GM21786 (cell line): ENCODE data around the gene ALPG.
"Not testable (repeated sequence)": the region's sequence is repeated elsewhere in the genome, so short reads cannot be mapped to it uniquely, and the experiment has no call there.

Experiments used
- ATAC-seq: cut with Tn5 transposase; IDR thresholded peaks from one replicate; pipeline ENCODE4 v1.9.1; 2021; ENCODE audit not compliant: unreplicated experiment

The ALPG gene

GRCh38 chr2:232418466-232419244 is 12.0 kb downstream of the ALPG start:
- ATAC-seq, result no peak

DNA sequence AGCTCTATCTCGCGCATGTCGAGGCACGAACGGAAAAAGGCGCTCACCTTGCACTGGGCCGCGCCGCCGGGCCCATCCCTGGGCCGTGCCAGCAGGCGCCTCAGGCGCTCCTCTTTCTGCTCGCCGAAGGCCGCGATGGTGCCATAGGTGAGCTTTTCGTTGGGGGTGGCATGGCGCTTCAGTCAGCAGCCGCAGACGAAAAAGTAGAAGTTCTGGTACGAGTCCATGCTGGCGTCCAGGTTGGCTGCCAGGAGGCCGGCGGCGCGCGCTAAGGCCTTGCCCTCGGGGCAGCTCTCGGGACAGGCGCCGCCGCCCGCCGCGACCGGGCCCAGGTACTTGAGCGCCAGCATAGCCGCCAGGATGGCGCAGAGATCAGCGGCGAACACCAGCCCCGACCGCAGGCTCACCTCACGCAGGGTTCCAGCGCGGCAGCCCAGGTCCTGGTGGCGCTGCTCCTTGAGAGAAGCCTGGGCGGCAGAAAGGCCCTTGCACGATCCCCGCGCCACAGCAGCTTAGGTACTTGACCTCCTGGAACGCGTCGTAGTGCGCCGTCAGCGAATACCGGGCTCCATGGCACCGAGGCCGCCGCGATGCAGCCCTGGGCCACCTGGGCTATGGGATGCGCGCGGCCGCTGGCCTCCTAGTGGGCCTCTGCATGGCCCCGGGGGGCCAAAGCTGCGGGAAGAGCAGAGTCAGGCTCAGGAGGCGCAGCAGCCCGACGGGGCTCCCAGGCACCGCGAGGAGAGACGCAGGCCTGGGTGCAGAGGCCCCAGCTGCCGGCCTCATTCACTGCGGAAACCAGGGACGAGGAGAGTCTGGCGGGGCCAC is 12.8 kb downstream of the ALPG start:
- no peak for ATAC-seq

DNA sequence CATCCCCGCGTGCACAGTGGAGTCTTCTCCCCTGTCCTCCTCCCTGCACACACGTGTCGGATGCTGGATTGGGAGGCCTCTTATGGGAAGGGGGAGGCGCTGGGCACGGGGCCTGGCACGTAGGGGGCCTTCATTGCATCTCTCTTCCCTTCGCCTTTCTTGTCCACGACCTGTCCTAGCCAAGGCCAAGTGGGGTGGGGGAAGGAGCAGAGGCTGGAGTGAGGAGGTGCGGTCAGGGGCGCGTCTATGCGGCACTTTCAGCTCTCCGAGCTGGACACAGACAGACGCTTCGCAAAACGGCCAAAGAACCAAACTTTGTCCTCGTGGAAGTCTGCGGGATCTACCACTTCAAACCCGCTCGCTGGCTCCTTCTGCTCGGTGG is 13.4 kb downstream of the ALPG start:
- no peak for ATAC-seq

DNA sequence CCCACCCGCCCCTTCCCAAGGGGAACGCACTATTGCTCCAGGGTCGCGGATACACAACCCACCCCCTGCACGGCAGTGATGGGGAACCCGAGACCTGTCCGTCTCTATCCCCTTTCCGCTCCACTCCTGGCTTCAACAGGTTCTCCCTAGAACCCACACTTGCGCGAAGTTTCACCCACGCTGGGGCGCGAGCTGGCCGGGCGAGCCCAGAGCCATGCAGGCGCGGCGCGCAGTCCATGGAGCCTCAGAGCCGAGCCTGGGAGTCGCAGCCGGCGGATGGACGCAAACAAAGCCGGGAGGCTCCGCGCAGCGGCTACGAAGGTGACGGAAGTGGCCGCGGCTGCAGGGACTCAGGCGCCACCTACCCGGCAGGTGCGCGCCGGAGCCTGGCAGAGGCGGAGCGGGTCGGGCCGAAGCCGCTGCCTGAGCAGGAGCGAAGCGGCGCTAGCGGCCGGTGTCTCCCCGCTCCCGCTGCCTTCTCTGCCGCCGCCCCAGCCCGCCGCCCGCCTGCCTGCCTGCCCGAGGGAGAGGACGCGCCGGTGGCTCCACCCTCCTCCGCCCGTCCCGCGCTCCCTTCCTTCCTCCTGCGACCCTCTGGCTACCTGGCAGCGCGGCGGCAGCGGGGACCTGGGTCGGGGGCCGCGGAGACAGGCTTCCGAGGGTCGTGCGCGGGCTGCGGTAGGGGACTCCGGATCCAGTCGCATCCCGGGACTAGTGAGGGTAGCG is 14.0 kb downstream of the ALPG start:
- no peak for ATAC-seq

DNA sequence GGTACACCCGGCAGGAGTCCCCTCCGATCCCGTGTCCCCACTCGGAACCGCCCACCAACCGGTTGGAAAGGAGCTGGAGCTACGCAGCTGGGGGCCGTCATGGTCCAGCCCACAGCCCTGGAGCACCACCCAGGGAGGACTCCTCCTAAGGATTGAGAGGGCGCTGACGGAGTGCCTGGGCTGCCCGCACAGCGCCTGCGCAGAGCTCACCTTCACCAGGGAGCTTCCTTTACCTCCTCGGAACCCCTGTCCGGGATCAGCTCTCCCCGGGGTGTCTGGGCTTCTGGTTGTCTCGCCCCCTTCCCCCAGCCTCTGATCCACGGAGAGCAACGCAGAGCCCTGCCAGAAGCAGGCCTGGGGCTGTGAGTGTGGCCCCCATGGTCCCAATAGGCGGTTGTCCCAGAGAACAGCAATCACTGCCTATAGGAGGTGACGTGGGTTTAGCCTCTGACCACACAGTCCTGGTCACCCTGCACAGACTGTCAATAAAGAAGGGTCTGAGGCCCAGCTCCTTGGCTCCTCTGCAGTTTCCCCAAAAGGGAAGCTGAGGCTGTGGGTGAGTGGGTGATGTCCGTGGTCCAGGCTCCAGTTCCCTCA is 14.6 kb downstream of the ALPG start:
- ATAC-seq, result no peak

- no peak for ATAC-seq
These were observed 15.4 kb downstream of the ALPG start for GRCh38 chr2:232422051-232422450.

DNA sequence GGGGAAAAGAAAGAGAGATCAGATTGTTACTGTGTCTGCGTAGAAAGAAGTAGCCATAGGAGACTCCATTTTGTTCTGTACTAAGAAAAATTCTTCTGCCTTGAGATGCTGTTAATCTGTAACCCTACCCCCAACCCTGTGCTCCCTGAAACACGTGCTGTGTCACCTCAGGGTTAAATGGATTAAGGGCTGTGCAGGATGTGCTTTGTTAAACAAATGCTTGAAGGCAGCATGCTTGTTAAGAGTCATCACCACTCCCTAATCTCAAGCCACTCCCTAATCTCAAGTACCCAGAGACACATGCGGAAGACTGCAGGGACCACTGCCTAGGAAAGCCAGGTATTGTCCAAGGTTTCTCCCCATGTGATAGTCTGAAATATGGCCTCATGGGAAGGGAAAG is 16.4 kb downstream of the ALPG start:
- ATAC-seq, result not testable (repeated sequence)

DNA sequence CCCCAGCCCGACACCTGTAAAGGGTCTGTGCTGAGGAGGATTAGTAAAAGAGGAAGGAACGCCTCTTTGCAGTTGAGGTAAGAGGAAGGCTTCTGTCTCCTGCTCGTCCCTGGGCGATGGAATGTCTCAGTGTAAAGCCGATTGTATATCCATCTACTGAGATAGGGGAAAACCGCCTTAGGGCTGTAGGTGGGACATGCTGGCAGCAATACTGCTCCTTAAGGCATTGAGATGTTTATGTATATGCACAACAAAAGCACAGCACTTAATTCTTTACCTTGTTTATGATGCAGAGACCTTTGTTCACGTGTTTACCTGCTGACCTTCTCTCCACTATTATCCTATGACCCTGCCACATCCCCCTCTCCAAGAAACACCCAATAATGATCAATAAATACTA is 16.8 kb downstream of the ALPG start:
- not testable (repeated sequence) for ATAC-seq

DNA sequence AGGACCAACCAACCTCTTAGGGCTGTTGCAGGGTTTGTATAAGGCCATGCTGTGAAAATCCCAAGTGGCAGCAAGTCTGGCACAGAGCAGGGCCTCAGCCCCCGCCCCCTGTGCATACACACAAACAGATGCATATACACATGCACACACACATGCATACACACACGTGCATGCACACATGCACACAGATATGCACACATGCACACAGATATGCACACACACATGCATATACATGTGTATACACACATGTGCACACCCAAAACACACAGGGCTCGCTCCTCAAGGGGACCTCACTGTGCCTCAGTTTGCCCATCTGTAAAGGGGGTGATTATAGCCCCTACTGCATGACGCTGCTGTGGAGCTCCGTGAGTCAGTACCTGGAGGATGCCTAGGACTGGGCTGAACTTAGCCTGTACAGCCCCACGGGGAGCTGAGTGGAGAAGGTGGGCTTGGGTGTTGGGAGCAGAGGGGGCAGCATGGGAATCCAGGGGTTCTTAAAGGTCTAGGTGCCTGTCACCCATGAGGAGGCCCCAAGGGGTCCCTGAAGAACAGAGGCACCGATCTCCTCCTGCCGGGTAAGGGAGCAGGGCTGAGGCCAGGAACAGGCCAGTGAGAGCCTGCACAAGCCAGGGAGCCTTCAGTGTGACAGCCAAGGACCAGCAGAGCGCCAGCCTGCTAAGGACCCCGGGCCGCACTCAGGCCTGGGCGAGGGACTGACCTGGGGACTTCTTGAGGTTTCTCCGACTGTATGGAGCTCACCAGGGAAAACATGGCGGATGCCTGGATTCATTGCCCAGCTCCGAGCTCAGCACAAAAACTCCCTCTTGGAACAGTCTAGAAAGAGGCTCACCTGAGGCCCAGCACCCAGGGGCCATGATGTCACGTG is 25.3 kb downstream of the ALPG start:
- no peak for ATAC-seq

- ATAC-seq, result no peak
These were observed 26.0 kb downstream of the ALPG start for GRCh38 chr2:232432598-232433184.

- not testable (repeated sequence) for ATAC-seq
These were observed 27.0 kb downstream of the ALPG start for GRCh38 chr2:232433622-232434021.

DNA sequence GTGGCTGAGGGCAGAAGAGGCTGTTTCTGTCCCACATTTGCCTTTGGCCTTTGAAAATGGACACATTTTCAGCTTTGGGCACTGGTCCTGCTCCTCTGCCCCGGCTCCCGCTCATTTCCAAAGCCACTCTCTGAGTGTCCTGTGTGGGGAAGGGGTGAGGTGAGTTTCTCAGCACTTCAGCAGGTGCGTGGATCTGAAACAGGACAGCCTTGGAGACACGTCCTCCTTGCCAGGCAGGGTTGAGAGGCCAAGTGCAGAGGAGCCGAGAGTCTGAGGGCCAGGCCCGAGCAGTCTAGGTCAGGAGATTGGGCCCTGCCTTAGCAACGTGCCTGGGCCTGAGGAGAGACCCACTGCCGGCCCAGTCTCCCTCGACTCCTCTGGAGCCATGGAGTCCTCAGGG is 27.4 kb downstream of the ALPG start:
- ATAC-seq, result no peak

DNA sequence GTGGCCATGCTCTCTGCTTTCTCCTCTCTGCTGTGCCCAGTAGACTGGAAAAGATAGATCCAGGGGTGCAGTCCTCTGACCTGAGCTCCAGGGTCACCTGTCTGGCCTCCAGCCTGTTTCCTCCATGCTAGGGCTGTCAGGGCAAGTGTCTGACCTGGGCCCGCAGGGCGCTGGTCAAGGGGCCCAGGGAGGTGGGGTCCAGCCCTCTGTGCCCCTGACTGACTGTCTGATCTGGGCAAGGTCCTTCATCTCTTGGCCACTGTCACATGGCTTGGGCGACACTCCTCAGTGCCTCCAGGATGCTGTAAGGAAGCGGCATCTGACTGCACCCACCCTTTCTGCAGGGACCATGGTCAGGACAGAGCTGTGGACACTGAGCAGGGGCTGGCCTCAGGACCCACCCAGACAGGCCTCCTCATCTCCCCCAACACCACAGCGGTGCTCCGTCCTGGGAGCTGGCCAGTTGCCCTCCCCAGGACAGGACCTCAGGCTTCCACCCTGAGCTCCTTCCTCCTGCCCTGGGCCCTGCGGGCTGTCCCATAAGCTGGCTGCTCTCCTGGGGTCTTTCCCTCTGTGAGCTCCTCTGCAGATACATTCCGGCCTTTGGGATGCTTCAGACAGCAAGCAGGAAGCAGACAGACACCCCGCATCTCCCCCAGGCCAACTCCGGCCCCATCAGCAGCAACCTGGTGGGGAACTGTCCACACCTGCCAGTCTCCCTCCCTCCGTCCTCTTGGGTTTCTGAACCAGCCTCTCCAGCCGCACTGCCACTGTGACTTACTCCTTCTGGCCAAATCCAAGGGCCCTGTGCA is 28.1 kb downstream of the ALPG start:
- ATAC-seq, result no peak

- ATAC-seq, result no peak
These were observed 28.7 kb downstream of the ALPG start for GRCh38 chr2:232435375-232435648.

DNA sequence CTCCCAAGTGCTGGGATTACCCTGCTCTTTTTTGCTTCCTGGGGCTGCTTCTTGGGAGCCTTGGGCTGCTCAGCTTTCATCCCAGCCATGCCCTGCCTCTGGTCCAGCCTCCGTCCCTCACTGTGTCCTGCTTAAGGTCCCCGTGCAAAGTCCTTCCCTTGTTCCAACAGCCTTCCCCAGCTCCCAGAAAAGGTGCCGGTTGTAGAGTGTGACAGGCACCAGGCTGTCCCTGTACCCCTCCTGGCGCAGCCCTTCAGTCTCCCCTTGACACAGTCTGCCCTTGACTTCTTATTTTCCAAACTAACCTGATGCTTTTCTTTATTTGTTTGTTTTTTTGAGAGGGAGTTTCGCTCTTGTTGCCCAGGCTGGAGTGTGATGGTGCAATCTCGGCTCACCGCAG is 29.2 kb downstream of the ALPG start:
- no peak for ATAC-seq

- ATAC-seq, result no peak
These were observed 29.9 kb downstream of the ALPG start for GRCh38 chr2:232436381-232437194.

DNA sequence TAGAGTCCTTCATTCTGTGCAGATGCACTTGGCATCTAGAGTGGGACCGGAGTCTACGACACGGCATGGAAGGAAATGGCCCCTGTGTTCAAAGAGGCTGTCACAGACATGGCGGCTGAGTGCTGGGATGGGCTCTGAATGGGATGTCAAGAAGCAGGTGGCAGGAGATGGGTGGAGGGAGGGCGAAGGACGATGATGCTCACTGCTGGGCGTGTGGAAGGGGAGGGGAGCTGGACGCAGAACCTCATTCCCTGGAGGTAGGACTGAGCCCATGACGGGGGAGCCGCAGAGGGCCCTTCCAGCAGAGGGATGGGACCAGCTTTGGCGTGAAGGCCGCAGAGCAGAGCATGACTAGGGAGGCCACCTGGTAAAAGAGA is 30.5 kb downstream of the ALPG start:
- ATAC-seq, result no peak

GRCh38 chr2:232438091-232438490 is 31.4 kb downstream of the ALPG start:
- no peak for ATAC-seq
